GM21526 (cell line): ENCODE results near the gene ZNF846.
"Not testable (repeated sequence)": the region's sequence is repeated elsewhere in the genome, so short reads cannot be mapped to it uniquely, and the experiment has no call there.

Experiments used
- ATAC-seq: cut with Tn5 transposase; IDR thresholded peaks from one replicate; pipeline ENCODE4 v1.9.1; 2021; ENCODE audit warnings: moderate library complexity; ENCODE audit not compliant: unreplicated experiment, low FRiP score

The ZNF846 gene

GRCh38 chr19:9785367-9786331, 17.1 kb upstream of the ZNF846 start:
- ATAC-seq, result peak; percentile 58

- ATAC-seq, result not testable (repeated sequence)
Measured at GRCh38 chr19:9784163-9784496, 15.6 kb upstream of the ZNF846 start.

DNA sequence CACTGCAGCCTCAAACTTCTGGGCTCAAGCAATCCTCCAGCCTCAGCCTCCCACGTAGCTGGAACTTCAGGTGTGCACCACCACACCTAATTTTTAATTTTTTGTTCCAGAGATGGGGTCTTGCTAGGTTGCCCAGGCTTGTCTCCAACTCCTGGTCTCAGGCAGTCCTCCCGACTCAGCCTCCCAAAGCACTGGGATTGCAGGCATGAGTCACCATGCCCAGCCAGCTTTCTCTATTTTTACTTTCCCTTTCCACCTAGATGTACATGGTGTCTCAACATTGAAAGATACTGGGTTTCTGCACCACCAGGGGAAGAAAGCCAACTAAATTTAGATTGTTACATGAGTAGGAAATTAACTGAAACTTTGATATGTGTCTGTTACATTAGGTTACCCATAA, 13.8 kb upstream of the ZNF846 start:
- ATAC-seq, result no peak

GRCh38 chr19:9757544-9758501, 10.7 kb downstream of the ZNF846 start:
- ATAC-seq, result no peak

GRCh38 chr19:9752701-9753443, 15.7 kb downstream of the ZNF846 start:
- ATAC-seq, result no peak

GRCh38 chr19:9751446-9751845, 17.1 kb downstream of the ZNF846 start:
- no peak for ATAC-seq

DNA sequence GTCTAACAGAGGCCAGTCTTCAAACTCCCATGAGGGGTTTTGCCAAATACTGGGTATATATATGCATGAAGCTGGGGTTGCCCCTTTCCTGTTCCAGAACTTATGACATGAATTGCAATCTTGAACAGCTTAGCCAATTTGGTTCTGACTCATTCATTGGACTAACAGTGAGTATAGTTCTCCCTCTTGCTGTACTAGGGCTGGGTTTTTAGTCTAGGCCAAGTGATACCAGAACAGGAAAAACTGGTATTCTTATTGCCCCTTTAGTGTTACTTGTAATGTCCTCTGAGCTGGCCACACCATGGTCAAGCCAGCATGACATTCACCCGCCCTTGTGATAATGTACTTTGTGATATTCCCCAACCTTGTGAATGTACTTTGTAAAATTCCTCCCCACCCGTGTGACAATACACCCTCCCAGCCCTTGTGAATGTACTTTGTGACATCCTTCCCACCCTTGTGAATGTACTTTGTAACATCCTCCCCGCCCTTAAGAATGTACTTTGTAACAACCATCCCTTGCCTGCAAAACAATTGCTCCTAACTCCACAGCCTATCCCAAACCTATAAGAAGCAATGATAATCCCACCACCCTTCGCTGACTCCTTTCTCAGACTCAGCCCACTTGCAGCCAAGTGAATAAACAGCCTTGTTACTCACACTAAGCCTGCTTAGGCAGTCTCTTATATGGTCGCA, 26.9 kb downstream of the ZNF846 start:
- no peak for ATAC-seq

DNA sequence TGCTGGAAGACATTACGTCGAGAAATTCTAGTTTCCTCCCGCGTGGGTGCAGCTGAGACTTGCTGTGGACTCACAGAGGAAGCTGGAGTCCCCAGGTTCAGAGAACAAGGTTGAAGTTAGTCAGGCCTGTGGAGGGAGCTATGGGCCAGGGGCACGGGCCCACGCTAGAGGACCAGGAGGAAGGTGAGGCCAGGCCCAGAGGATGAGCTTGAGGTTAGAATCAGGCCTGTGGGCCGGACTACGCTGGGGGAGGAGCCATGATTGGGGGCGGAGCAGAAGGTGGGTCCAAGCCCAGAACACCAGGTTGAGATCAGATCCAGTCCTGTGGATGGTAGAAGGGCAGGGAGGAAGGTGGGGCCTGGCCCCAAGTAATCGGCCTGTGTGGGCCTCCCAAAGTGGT, 32.6 kb downstream of the ZNF846 start:
- ATAC-seq, result no peak

DNA sequence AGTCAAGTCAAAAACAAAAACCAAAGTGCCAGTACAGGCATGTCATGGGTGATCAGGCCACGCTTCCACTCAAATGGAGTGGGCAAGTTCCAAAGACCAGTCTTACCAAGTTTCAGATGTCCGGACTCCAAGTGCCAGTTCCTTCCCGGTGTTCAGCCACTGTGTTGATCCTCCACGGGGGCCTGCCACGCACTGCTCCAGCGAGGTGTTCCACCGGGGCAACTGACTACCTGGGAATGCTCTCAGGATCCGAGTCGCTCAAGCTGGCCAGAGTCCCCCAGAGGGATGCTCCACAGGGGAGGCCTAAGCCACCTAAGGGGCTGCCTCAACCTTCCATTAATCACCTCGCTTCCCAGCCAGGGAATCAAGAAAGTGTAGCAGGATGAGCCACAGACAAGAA, 38.5 kb downstream of the ZNF846 start:
- not testable (repeated sequence) for ATAC-seq

GRCh38 chr19:9729162-9729561, 39.4 kb downstream of the ZNF846 start:
- no peak for ATAC-seq

- no peak for ATAC-seq
Measured at GRCh38 chr19:9727644-9728043, 40.9 kb downstream of the ZNF846 start.

- not testable (repeated sequence) for ATAC-seq
Measured at GRCh38 chr19:9725508-9726201, 42.9 kb downstream of the ZNF846 start.

- no peak for ATAC-seq
Measured at GRCh38 chr19:9724157-9724556, 44.4 kb downstream of the ZNF846 start.

GRCh38 chr19:9721861-9722260, 46.7 kb downstream of the ZNF846 start:
- ATAC-seq, result no peak

DNA sequence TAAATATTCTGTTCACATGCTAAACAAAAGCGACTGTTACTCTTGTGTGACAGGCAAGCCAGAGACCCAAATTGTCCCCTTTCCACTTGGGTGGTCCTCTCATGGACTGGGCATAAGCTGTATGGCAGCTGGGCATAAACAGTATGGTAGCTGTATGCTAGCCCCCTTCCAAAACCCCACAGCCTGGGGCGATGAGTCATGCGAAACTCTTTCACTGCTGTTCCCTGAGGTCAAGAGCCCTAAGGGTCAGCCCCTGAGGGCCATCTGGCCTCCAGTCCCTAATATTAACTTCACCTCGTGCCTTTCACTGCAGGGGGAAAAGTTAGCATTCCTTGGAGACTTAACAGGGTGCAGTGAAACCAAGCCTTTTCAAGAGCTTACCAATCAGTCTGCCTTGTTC, 48.0 kb downstream of the ZNF846 start:
- ATAC-seq, result no peak

DNA sequence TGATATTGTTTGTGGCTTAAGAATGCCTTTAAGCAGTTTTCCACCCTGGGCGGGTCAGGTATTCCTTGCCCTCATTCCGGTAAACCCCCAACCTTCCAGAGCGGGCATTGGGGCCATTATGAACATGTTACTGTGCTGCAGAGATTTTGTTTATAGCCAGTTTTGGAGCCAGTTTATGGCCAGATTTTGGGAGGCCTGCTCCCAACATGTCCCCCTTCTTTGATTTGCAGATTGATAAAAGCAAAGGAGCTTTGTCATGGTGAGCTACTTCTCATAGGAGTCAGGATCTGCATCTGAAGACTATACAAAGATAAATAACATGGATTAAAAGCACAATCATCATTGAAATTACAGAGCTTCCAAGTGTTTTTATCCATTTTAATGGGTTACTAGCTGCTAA, 56.7 kb downstream of the ZNF846 start:
- ATAC-seq, result no peak

DNA sequence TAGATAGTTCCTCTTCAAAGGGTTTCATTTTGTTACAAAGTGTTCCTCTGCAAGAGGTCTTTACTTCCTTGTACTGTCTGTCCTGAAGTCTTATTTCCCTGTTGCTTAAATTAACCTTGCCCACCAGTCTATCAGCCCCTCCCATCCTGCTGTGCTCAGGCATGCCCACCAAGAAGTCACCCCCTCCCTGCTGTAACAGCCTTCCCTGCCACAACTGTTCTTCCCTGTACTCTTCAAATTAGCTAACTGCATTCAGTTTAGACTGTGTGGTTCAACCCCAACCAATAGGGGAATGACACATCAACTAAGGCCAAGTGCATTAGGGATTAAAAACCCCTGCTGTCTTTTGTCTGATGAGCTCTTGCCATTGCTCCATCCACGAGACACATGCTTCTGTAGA, 59.2 kb downstream of the ZNF846 start:
- ATAC-seq, result no peak

DNA sequence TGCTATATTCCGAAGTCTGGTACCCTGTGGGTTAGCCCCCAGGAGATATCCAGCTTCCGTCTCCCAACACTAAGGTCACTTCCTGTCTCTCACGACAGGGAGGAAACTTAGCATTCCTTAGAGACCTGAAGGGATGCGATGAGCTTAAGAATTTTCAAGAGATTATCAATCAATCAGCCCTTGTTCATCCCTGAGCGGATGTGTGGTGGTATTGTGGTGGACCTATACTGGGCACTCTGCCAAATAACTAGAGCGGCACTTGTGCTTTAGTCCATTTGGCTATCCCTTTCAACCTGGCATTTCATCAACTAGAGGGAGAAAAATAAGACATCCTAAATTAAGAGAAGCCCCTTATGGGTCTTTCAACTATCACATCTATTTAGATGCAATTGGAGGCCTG, 62.7 kb downstream of the ZNF846 start:
- no peak for ATAC-seq

DNA sequence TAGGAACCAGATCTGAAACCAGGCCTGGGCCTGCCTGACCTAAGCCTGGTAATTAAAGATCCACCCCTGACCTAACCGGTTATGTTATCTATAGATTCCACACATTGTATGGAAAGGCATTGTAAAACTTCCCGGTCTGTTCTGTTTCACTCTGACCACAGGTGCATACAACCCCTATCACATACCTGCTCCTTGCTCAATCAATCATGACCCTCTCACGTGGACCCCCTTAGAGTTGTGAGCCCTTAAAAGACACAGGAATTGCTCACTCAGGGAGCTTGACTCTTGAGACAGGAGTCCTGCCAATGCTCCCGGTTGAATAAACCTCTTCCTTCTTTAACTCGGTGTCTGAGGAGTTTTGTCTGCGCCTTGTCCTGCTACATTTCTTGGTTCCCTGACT, 66.4 kb downstream of the ZNF846 start:
- no peak for ATAC-seq
